T-helper 2 cell treated with Interferon-gamma antibody and Interleukin-4, amounts not matched to agents 5 μg/mL and 100 μg/mL, for 36 hours (primary cell): Measurements from ENCODE around the gene GTF3C4.
A peak's percentile ranks its signal among the peaks of the same experiment; 100 is the strongest.

Experiments
- DNase-seq: peaks from one replicate; pipeline ENCODE4 v3.0.0; 2021; ENCODE audit warnings: low spot score
- H3K27ac Mint-ChIP-seq: one replicate; pipeline ENCODE4 v1.8.0; 2021; ENCODE audit warnings: mild to moderate bottlenecking, mixed read lengths
- H3K27me3 Mint-ChIP-seq: one replicate; pipeline ENCODE4 v1.8.0; 2021; ENCODE audit warnings: low read depth, mixed read lengths
- H3K36me3 Mint-ChIP-seq: one replicate; pipeline ENCODE4 v1.8.0; 2021; ENCODE audit warnings: low read depth, mixed read lengths
- H3K4me1 Mint-ChIP-seq: one replicate; pipeline ENCODE4 v1.8.0; 2021; ENCODE audit warnings: low read depth, mixed read lengths
- H3K4me3 Mint-ChIP-seq: one replicate; pipeline ENCODE4 v1.8.0; 2022; ENCODE audit warnings: mild to moderate bottlenecking, moderate library complexity, mixed read lengths
- H3K9me3 Mint-ChIP-seq: one replicate; pipeline ENCODE4 v1.8.0; 2021; ENCODE audit warnings: mixed read lengths

Gene GTF3C4

DNA sequence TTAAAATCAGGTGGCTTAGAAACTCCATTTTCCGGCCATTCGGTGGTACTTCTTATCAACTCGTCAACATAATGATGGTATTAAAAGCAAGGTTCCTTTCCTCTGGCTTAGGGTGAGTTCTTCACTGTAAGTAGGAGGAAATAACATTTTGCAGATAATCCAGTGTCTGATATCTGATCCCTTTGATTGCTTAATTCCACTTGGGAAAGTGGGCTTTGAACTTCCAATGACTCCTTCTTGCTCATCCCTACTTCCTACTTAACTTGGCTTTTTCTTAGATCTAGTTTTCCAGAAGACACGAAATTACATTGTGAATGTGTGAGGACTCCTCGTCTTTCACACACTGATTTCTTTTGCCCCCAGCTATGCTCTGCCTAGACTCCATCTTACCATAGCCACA lies 32.0 kb upstream of the GTF3C4 start:
- no peak overlapping the region for H3K27ac Mint-ChIP-seq
- H3K4me3 Mint-ChIP-seq, result no peak overlapping the region
- no peak for DNase-seq
- H3K9me3 Mint-ChIP-seq, result no peaks in the 10 kb centered on the region
- H3K27me3 Mint-ChIP-seq, result no peaks in the 10 kb centered on the region
- H3K4me1 Mint-ChIP-seq, result no peaks in the 10 kb centered on the region
- peaks cover 6% of the 10 kb centered on the region for H3K36me3 Mint-ChIP-seq

DNA sequence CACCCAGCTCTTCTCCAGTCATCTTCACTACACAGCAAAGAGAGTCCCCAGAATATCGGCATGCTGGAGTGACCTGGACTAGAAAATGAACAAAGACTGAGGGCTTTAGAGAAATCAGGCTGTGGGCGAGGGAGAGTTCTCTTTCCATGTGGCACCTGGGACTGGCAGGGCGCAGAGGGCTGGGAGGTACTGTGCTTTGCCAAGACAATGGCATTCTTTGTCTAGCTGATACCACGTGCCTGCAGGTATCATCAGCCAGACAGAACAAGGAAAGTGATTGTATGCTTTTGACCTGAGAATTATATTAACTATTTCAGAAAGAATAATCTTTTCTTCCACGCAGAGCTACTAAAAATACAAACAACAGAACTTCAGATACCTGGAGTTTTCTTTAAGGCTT lies 30.9 kb upstream of the GTF3C4 start:
- H3K4me3 Mint-ChIP-seq, result no peak overlapping the region
- no peaks in the 10 kb centered on the region for H3K9me3 Mint-ChIP-seq
- H3K27ac Mint-ChIP-seq, result no peak overlapping the region
- peaks cover 11% of the 10 kb centered on the region for H3K36me3 Mint-ChIP-seq
- no peak for DNase-seq
- no peaks in the 10 kb centered on the region for H3K27me3 Mint-ChIP-seq
- H3K4me1 Mint-ChIP-seq, result no peaks in the 10 kb centered on the region

DNA sequence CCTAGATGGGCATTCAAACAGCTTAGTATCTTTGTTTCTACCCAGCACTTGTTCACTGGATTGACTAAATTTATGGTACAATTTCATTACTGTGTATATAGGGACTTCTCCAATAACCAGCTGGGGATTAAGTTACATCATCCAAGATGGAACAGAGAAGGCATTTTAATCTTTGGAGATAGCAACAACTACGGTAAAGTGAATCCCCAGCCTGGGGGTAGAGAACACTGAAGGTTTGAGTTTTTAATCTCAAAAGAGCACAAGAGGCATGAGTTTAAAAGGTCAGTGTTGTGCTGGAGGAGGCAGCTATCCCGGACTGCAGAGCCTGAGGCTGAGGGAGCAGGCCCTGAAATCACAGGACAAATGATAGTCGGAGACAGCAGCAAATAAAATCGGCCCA lies 29.0 kb upstream of the GTF3C4 start:
- H3K36me3 Mint-ChIP-seq, result peaks cover 25% of the 10 kb centered on the region
- H3K27me3 Mint-ChIP-seq, result no peaks in the 10 kb centered on the region
- H3K4me3 Mint-ChIP-seq, result no peak overlapping the region
- no peaks in the 10 kb centered on the region for H3K9me3 Mint-ChIP-seq
- no peaks in the 10 kb centered on the region for H3K4me1 Mint-ChIP-seq
- no peak overlapping the region for H3K27ac Mint-ChIP-seq
- DNase-seq, result no peak

DNA sequence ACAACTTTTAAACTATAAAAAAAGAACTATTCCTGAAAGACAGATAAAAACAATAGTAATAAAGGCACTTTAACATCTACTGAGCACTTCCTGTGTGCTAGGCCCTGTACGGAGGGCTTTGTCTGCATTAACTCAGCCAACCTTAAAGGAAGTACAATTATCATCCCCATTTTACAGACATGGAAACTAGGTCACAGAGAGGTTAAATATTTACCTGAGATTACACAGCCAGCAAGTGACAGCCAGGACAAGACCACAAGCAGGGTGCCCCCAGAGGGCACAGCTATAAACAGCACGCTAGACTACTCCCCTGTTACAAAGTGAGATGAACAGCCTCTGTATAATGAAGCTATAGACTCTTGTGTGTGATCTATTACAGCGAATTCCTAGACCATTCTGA lies 26.0 kb upstream of the GTF3C4 start:
- H3K27me3 Mint-ChIP-seq, result no peaks in the 10 kb centered on the region
- no peak for DNase-seq
- H3K4me3 Mint-ChIP-seq, result no peak overlapping the region
- peaks cover 31% of the 10 kb centered on the region for H3K36me3 Mint-ChIP-seq
- no peaks in the 10 kb centered on the region for H3K9me3 Mint-ChIP-seq
- H3K27ac Mint-ChIP-seq, result no peak overlapping the region
- no peaks in the 10 kb centered on the region for H3K4me1 Mint-ChIP-seq

DNA sequence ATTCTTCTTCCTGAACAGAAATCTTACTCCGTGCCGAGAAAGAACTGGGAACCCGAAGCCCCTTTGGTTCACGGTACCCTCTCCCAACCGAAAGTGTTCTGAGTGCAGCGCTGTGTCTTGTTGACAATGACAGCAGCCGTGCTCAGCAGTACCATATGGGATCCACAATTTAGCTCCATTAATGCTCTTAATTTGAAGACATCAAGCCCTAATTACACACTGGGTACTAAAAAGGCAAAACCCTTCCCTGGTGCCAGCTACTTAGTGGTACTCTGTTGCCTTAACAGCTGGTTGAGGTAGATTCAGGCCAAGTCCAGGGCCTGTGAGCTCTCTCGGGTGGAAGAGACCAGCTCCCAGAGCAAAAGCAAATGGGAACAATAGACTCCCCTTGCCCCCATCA lies 25.0 kb upstream of the GTF3C4 start:
- Mint-ChIP-seq H3K27me3 (no peaks in the 10 kb centered on the region), H3K36me3 (peaks cover 33% of the 10 kb centered on the region), H3K4me1 (no peaks in the 10 kb centered on the region), H3K4me3 (no peak overlapping the region), H3K27ac (no peak overlapping the region), H3K9me3 (no peaks in the 10 kb centered on the region)
- no peak for DNase-seq

DNA sequence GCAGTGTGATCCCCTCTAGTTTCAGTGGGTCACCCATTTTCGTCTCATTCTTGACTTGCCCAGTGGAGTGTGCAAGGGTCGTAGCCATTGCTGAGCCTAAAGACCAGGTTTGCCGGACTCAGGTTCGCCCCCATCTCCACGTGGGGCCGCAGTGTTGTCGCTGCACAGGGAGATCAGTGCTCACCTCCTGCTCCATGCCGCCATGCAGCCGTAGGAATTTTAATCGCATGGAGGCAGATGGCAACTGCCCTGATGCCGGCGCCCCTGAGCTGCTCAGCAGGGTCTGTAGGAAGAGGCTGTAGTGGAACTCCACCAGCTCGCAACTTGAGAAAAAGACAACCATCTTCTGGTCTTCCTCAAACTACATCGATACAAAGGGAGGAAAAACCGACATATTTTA lies 24.6 kb upstream of the GTF3C4 start:
- Mint-ChIP-seq H3K27me3 (no peaks in the 10 kb centered on the region), H3K9me3 (no peaks in the 10 kb centered on the region), H3K4me3 (no peak overlapping the region), H3K36me3 (peaks cover 33% of the 10 kb centered on the region), H3K4me1 (no peaks in the 10 kb centered on the region), H3K27ac (no peak overlapping the region)
- DNase-seq, result no peak

DNA sequence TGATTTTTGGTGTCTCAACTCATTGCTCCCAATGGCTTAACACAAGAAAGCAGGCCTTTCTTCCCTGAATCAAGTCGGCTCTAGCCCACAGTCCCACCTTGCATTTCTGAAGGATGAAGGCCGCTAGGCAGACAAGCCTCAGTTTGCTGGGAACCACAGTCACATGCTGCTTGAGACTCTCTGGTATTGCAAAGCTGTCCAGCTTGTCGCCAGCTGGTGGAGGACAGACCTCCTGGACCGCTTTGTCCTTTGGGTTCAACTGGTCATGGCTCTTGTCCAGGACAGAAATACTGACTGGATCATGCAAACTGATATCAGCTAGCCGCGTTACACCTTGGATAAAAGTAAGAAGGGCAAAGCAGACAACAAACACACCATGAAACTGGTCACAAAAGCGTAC lies 23.5 kb upstream of the GTF3C4 start:
- Mint-ChIP-seq H3K27ac (no peak overlapping the region), H3K36me3 (peaks cover 33% of the 10 kb centered on the region), H3K9me3 (no peaks in the 10 kb centered on the region), H3K4me1 (no peaks in the 10 kb centered on the region), H3K27me3 (no peaks in the 10 kb centered on the region), H3K4me3 (no peak overlapping the region)
- DNase-seq, result no peak

DNA sequence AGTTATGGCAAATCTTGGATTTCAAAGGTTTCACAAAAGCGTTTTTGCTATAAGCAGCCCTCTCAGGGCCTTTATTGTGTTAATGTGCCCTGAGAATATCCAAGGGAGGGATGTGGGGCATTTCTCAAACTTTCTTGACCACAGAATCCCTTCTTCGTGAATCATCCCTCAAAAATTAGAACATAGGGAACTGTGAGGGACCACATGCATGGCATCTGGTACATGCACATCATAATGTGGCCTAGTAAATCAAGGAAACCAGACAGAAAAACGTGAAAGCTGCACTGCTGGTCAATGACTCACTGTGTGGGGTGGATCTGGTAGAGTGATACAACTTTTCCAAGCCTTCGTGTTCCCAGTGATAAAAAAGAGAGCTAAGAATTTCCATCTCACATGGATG lies 22.9 kb upstream of the GTF3C4 start:
- Mint-ChIP-seq H3K4me3 (no peak overlapping the region), H3K4me1 (no peaks in the 10 kb centered on the region), H3K27ac (no peak overlapping the region), H3K9me3 (no peaks in the 10 kb centered on the region), H3K27me3 (no peaks in the 10 kb centered on the region), H3K36me3 (peaks cover 33% of the 10 kb centered on the region)
- peak; percentile 6 for DNase-seq

DNA sequence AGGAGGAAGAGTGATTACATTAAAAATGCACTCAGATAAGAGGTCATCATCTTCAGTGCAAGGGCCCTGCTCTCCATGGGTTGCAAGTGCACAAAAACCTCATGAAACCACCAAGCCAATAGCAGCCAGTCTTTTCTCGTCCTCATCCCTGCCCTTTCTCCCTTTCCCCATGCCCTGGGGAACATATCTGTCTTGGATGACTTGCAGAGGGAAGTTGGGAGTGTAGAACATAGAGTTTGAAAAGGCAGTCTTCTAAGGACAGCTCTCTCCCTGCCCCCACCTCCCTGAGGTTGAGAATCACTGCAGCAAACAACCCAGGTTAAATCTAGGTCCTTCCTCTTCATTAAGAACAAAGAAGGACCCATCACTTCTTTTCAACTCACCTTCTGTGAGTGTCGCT lies 22.5 kb upstream of the GTF3C4 start:
- Mint-ChIP-seq H3K4me1 (no peaks in the 10 kb centered on the region), H3K9me3 (no peaks in the 10 kb centered on the region), H3K27ac (no peak overlapping the region), H3K36me3 (peaks cover 36% of the 10 kb centered on the region), H3K27me3 (no peaks in the 10 kb centered on the region), H3K4me3 (no peak overlapping the region)
- DNase-seq, result no peak

DNA sequence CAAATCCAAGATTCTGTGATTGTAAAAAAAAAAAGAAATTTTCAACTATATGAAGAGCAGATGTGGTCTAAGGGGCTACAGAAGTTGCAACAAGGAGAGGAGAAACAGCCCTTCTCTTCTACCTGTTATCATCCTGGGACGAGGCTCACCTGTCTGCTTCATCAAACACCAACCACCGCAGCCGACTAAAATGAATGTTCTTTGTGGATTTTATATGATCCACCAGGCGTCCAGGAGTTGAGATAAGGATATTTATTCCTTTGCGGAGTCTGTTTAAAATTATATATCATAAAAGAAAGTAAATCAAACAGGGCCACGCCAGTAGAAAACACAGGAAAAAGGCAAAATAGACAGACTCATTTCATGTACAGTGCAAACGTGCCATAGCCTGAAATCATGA lies 22.0 kb upstream of the GTF3C4 start:
- no peaks in the 10 kb centered on the region for H3K9me3 Mint-ChIP-seq
- H3K4me1 Mint-ChIP-seq, result no peaks in the 10 kb centered on the region
- H3K36me3 Mint-ChIP-seq, result peaks cover 36% of the 10 kb centered on the region
- no peaks in the 10 kb centered on the region for H3K27me3 Mint-ChIP-seq
- H3K27ac Mint-ChIP-seq, result no peak overlapping the region
- H3K4me3 Mint-ChIP-seq, result no peak overlapping the region
- DNase-seq, result no peak

DNA sequence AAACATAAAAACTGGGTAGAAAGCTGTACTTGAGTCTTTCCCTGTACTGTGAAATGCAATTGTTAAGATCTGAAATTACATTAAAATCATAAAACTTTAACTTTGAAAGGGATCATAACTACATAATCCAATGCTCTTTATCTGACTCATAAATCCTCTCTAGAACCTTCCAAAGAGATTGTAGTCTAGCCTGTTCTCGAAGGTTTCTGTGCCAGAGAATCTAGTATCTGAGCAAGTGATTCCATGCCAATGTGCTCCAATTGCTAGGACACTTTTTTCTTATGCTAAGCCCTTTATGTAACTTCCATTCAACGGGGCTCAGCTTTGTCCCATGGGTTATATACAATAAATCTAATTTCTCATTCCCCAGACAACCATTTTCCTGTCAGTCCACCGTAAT lies 21.6 kb upstream of the GTF3C4 start:
- peaks cover 32% of the 10 kb centered on the region for H3K36me3 Mint-ChIP-seq
- H3K4me3 Mint-ChIP-seq, result no peak overlapping the region
- H3K4me1 Mint-ChIP-seq, result no peaks in the 10 kb centered on the region
- DNase-seq, result no peak
- no peaks in the 10 kb centered on the region for H3K9me3 Mint-ChIP-seq
- H3K27me3 Mint-ChIP-seq, result no peaks in the 10 kb centered on the region
- H3K27ac Mint-ChIP-seq, result no peak overlapping the region

DNA sequence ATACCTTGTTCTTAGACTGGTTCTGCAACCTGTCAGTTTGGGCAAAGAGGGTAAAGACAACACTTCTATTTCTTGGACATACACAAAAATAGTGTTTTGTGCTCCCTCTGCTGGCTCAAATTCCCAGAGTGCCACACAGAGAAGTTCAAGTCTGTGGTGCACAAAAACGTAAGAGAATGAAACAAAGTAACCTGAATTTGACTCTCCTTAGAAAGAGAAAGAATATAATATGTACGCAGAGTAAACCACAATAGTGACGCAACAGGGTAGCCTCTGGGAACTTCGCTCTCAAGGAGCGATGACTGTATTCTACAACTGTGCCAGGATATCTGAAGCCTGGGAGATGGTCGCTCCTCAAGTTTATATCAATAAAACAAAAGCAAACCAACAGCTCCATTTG lies 19.0 kb upstream of the GTF3C4 start:
- H3K27me3 Mint-ChIP-seq, result no peaks in the 10 kb centered on the region
- no peak overlapping the region for H3K27ac Mint-ChIP-seq
- no peaks in the 10 kb centered on the region for H3K4me1 Mint-ChIP-seq
- H3K4me3 Mint-ChIP-seq, result no peak overlapping the region
- peaks cover 21% of the 10 kb centered on the region for H3K36me3 Mint-ChIP-seq
- DNase-seq, result no peak
- H3K9me3 Mint-ChIP-seq, result no peaks in the 10 kb centered on the region

DNA sequence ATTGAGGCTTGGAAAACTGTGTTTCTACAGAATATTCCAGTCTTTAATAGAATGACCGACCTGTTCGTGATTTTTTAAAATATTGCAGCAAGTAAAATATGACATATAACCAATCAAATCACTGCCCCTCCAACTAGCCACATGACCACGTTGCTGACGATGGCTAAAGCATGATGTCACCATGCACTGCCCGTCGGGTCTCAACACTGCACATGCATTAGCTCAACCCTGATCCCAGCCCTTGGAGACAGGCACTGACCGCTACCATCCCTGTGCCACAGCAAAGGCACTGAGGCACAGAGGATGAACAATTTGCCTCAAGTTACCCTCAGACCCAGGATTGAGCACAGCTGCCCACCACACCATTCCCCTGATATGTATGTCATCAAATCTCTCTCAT lies 14.0 kb upstream of the GTF3C4 start:
- no peak for DNase-seq
- Mint-ChIP-seq H3K36me3 (peaks cover 24% of the 10 kb centered on the region), H3K4me1 (no peaks in the 10 kb centered on the region), H3K4me3 (no peak overlapping the region), H3K9me3 (no peaks in the 10 kb centered on the region), H3K27ac (no peak overlapping the region), H3K27me3 (no peaks in the 10 kb centered on the region)

DNA sequence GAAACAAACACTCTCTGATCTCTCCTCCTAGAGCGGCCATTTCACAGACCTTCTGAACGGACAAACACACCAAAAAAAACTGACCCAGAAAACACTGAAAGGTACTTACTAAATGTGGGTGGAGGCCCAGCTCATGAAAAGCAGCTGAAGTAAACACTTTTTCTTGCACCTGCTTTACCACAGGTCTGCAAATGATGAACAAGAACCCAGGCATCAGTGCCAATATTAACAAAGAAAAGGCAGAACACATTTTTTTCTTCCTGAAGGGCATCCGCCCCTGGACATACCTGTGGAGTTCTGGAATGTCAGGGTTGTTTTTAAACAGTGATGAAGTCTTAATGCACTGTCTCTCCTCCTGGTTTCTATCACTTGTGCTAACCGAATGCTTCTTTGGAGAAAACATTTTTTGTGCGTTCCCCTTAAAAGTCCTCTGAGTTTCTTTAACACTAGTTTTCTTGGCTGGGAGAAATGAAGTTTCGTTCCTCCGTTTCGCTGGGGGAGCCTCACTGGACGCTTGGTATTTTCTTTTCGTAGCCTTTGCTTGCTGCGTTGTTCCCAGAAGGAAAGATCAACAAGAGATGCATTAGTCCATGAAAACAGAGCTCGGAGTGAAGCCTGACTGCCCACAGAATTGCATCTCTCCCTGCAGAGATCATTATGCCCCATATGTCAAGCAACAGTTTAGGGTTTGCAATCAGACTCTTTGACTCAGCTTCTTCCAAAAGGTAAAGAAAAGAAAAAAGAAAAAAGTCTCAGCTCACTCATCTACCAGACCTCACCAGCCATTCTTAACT lies 7.9 kb upstream of the GTF3C4 start:
- no peaks in the 10 kb centered on the region for H3K4me1 Mint-ChIP-seq
- H3K27me3 Mint-ChIP-seq, result no peaks in the 10 kb centered on the region
- H3K4me3 Mint-ChIP-seq, result no peak overlapping the region
- peaks cover 19% of the 10 kb centered on the region for H3K36me3 Mint-ChIP-seq
- H3K9me3 Mint-ChIP-seq, result no peaks in the 10 kb centered on the region
- DNase-seq, result no peak
- H3K27ac Mint-ChIP-seq, result no peak overlapping the region

DNA sequence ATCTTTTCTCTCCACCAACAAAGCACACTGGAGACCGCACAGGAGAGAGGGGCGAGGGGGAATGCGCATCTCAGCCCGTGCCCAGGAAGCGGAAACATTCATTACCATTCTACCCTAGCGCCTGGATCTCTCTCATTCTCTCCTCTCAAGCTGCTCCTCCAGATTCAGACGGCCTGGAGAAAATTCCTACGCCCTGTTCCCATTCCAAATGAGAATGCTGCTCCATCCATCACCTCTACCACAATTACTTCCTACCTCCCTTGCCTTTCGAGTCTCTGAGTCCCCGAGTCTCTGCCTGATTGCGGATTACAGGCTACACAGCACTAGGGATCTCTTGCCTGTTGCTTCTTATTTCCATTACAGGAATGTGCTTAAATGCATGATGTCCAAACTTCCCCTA lies 7.1 kb upstream of the GTF3C4 start:
- Mint-ChIP-seq H3K4me3 (no peak overlapping the region), H3K36me3 (peaks cover 21% of the 10 kb centered on the region), H3K27me3 (no peaks in the 10 kb centered on the region), H3K4me1 (peaks cover 2% of the 10 kb centered on the region), H3K9me3 (no peaks in the 10 kb centered on the region), H3K27ac (no peak overlapping the region)
- DNase-seq, result no peak
